ENCODE data around the gene MXD4. TPM values are rescaled to one million over a fixed set of nuclear protein-coding genes. Genes with fewer than 3 reads are reported as not detected.
A peak's percentile ranks its signal among the peaks of the same experiment; 100 is the strongest.

The MXD4 gene
- total and polyA plus RNA-seq, 8 donors = 14.8 to 51.4 (median 27.4) TPM

DNA sequence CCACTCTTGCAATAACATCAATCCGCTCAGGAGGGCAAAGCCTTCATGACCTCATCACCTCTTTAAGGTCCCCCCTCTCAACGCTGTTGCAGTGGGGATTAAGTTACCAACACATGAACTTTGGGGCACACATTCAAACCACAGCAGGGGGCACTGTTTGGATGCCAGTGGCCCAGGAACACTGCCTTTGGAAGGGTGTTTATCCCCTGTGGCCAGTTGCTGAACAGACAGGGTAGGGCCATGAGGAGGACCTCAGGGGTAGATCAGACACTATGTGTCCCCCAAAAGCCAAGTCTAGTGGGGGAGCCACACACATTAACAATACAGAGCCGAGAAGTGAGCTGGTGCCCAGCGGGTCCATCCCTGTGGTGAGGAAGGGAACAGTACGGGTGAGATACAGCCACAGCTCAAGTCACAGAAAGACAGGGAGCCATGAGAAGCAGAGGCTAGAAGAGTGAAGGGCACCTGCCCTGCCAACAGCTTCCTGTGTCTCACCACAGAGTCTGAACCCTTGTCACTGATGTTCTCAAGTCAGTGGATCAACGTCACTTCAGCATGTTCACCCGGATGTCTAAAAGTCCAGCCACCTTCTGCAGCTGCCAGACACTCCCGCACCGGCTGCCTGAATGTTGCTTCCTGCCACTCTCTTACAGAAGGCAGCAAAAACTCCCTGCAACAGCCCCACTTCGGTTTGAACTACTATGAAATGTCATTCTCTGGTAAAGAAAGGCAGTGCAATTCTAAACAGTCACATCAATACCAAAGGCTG is 19.9 kb upstream of the MXD4 start:
- H3K4me3 ChIP-seq = no peak overlapping the region
- TF ChIP-seq, protein P1, sequence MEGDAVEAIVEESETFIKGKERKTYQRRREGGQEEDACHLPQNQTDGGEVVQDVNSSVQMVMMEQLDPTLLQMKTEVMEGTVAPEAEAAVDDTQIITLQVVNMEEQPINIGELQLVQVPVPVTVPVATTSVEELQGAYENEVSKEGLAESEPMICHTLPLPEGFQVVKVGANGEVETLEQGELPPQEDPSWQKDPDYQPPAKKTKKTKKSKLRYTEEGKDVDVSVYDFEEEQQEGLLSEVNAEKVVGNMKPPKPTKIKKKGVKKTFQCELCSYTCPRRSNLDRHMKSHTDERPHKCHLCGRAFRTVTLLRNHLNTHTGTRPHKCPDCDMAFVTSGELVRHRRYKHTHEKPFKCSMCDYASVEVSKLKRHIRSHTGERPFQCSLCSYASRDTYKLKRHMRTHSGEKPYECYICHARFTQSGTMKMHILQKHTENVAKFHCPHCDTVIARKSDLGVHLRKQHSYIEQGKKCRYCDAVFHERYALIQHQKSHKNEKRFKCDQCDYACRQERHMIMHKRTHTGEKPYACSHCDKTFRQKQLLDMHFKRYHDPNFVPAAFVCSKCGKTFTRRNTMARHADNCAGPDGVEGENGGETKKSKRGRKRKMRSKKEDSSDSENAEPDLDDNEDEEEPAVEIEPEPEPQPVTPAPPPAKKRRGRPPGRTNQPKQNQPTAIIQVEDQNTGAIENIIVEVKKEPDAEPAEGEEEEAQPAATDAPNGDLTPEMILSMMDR (IDR thresholded peaks at IDR 0.05) = no peak
- H3K36me3 ChIP-seq = no peaks in the 10 kb centered on the region
- H3K4me1 ChIP-seq = no peaks in the 10 kb centered on the region
- DNase-seq (peak in 1 of 6 donors; percentile 16), FAIRE-seq (no peak), ATAC-seq (peak in 1 of 4 donors; percentile 35)
- H3K27ac ChIP-seq = no peak overlapping the region
- intact Hi-C loops (cut with DNase I) = no loop called here
- WGBS, 2 donors = 72 to 75% methylated on average over 10 of the region's 10 CpGs
- no peaks in the 10 kb centered on the region for H3K27me3 ChIP-seq
- H3K9me3 ChIP-seq = no peaks in the 10 kb centered on the region

DNA sequence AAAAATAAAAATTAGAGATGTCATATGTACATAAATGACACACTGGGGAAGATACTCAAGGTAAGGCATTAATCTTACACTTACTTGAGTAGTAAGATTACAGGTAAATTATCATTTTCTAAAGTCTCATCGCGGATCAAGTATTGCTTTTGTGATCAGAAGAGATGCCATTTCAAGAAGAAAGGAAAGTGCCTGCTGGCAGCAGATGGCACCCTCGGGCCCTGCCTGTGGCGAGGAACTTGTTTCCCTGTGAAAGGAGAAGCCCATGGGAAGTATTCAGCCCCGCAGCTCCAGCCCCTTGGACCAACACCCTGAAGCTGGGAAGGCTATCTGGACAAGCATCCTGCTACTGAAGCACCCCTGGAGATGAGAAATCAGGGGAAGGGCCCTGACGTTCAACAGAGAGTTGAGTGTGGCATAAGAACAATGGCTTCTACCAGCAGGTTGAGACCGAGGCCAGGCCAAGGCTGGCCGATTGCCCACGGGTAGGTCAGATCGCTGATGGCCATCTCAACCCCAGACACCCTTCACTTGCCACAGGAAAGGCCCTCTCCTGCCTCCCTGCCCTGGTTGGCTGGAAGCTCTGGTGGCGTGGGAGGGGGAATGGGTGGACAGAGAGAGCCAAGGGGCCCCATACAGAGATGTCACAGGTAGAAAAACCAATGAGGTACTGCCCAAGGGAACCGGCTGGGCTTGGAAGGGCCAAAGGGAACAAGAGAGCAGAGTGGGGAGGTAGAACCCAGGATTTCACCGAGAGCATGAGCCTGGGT is 18.8 kb upstream of the MXD4 start:
- peak in 2 of 4 donors; percentile 33 to 50 for ATAC-seq
- no peaks in the 10 kb centered on the region for H3K9me3 ChIP-seq
- H3K4me1 ChIP-seq = no peaks in the 10 kb centered on the region
- H3K27ac ChIP-seq = no peak overlapping the region
- no peaks in the 10 kb centered on the region for H3K36me3 ChIP-seq
- H3K4me3 ChIP-seq = no peak overlapping the region
- FAIRE-seq = no peak
- 63 to 70% methylated on average over 13 of the region's 13 CpGs for WGBS, 2 donors
- no peaks in the 10 kb centered on the region for H3K27me3 ChIP-seq
- TF ChIP-seq, protein P1 (IDR thresholded peaks at IDR 0.05) = no peak
- intact Hi-C loops (cut with DNase I) = no loop called here
- DNase-seq = peak in 2 of 6 donors; percentile 14 to 32

DNA sequence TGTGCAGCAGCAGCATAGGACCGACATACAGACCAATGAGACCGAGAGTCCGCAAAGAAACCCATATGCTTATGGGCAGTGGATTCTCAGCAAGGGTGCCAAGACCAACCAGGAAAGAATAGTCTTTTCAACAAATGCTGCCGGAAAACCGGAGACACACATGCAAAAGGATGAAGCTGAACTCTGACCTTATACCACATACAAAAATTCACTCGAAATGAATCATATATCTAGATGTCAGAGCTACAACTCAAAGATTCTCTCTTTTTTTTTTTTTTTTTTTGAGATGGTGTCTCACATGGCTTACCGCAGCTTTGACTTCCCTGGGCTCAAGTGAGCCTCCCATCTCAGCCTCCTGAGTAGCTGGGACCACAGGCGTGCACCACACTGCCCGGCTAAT is 16.0 kb upstream of the MXD4 start:
- Histone ChIP-seq H3K27me3 (no peaks in the 10 kb centered on the region), H3K27ac (no peak overlapping the region), H3K36me3 (no peaks in the 10 kb centered on the region), H3K4me1 (no peaks in the 10 kb centered on the region), H3K9me3 (no peaks in the 10 kb centered on the region), H3K4me3 (no peak overlapping the region)
- 93% methylated on average over 9 of the region's 9 CpGs for WGBS, 2 donors
- intact Hi-C loops (cut with DNase I) = no loop called here
- no peak for ATAC-seq
- DNase-seq = peak in 1 of 6 donors; percentile 2
- FAIRE-seq = no peak
- TF ChIP-seq, protein P1 (IDR thresholded peaks at IDR 0.05) = no peak

DNA sequence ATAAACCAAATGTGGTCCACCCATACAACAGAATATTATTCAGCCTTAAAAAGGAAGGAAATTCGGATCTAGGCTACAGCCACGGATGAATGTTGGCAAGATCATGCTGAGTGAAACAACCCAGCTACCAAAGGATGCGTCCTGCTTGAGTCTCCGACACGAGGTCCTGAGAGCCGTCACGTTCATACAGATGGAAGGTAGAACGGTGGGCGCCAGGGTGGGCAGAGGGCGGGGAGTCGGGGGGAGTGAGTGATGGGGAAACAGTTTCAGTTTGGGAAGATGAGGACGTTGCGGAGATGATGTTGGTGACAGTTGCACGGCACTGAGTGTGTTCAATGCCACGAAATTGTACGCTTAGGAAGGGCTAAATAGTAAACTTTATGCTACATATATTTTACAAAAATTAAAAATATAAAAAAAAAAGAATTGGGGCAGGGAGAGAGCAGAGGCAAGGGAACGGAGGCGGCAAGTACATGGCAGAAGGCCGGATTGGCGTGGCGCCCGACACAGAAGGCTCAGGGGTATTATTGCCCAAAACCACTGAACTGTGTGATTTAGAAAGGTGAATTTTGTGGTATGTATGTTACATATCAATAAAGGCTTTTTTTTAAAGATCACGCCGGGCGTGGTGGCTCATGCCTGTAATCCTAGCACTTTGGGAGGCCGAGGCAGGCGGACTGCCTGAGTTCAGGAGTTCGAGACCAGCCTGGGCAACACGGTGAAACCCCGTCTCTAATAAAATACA is 14.8 kb upstream of the MXD4 start:
- H3K27ac ChIP-seq = no peak overlapping the region
- H3K36me3 ChIP-seq = no peaks in the 10 kb centered on the region
- FAIRE-seq = no peak
- no peak for ATAC-seq
- TF ChIP-seq, protein P1 (IDR thresholded peaks at IDR 0.05) = no peak
- H3K4me1 ChIP-seq = no peaks in the 10 kb centered on the region
- 90 to 94% methylated on average over 30 of the region's 30 CpGs for WGBS, 2 donors
- peak in 2 of 6 donors; percentile 5 to 25 for DNase-seq
- intact Hi-C loops (cut with DNase I) = no loop called here
- no peaks in the 10 kb centered on the region for H3K27me3 ChIP-seq
- no peak overlapping the region for H3K4me3 ChIP-seq
- H3K9me3 ChIP-seq = no peaks in the 10 kb centered on the region
